Loucy (cell line): Measurements from ENCODE around the gene VAV2.

Experiments used
- H2AFZ ChIP-seq: fragments of 200-600 bp; sonication (generic); 2 replicates; pipeline ENCODE4 v1.6.0; 2016; ENCODE audit warnings: antibody characterized with exemption, mild to moderate bottlenecking, low read length, moderate library complexity
- H3F3A ChIP-seq: fragments of 200-600 bp; 2 replicates; pipeline ENCODE4 v1.6.0; 2016; ENCODE audit warnings: antibody characterized with exemption, low read depth, mild to moderate bottlenecking
- H3K27me3 ChIP-seq: fragments of 200-600 bp; sonication (generic); 2 replicates; pipeline ENCODE4 v1.6.1; 2014; ENCODE audit warnings: low read length, mild to moderate bottlenecking; ENCODE audit not compliant: insufficient read depth, poor library complexity, severe bottlenecking
- H3K36me3 ChIP-seq: fragments of 200-600 bp; sonication (generic); 2 replicates; pipeline ENCODE4 v1.6.1; 2016; ENCODE audit warnings: low read length; ENCODE audit not compliant: insufficient read depth
- H3K4me1 ChIP-seq: fragments of 200-600 bp; sonication (generic); 2 replicates; pipeline ENCODE4 v1.5.1; 2014; ENCODE audit warnings: low read length, mild to moderate bottlenecking; ENCODE audit not compliant: insufficient read depth, poor library complexity, severe bottlenecking
- H3K4me2 ChIP-seq: fragments of 200-600 bp; sonication (generic); 2 replicates; pipeline ENCODE4 v1.6.0; 2014; ENCODE audit warnings: antibody characterized with exemption, low read length, low read depth, mild to moderate bottlenecking; ENCODE audit not compliant: poor library complexity, severe bottlenecking
- H3K4me3 ChIP-seq: fragments of 200-600 bp; sonication (generic); 2 replicates; pipeline ENCODE4 v1.5.1; 2014; ENCODE audit warnings: low read length, mild to moderate bottlenecking, mixed read lengths; ENCODE audit not compliant: poor library complexity, severe bottlenecking
- H3K79me2 ChIP-seq: fragments of 200-600 bp; sonication (generic); 2 replicates; pipeline ENCODE4 v1.6.1; 2014; ENCODE audit warnings: low read length; ENCODE audit not compliant: insufficient read depth
- H3K9ac ChIP-seq: fragments of 200-600 bp; sonication (generic); 2 replicates; pipeline ENCODE4 v1.6.0; 2014; ENCODE audit warnings: mild to moderate bottlenecking, low read depth, low read length, moderate library complexity; ENCODE audit not compliant: poor library complexity, severe bottlenecking
- H3K9me2 ChIP-seq: fragments of 200-600 bp; sonication (generic); replicated peaks from 2 replicates; pipeline ENCODE4 v1.6.1; 2016; ENCODE audit warnings: low read depth, low read length, mixed read lengths
- H3K9me3 ChIP-seq: fragments of 200-600 bp; sonication (generic); 2 replicates; pipeline ENCODE4 v1.6.1; 2014; ENCODE audit warnings: mild to moderate bottlenecking, antibody characterized with exemption, low read length, low read depth; ENCODE audit not compliant: insufficient read depth
- H4K20me1 ChIP-seq: fragments of 200-600 bp; sonication (generic); 2 replicates; pipeline ENCODE4 v1.6.0; 2014; ENCODE audit warnings: antibody characterized with exemption, low read length, mild to moderate bottlenecking; ENCODE audit not compliant: insufficient read depth, poor library complexity, severe bottlenecking
- CTCF ChIP-seq: fragments of 200-600 bp; sonication (generic); conservative IDR thresholded peaks from 2 replicates; pipeline ENCODE4 v1.5.1; 2014; ENCODE audit warnings: mild to moderate bottlenecking, antibody characterized with exemption, low read length
- EZH2phosphoT487 ChIP-seq: fragments of 200-600 bp; IDR thresholded peaks from 2 replicates; pipeline ENCODE4 v1.6.1; 2018; ENCODE audit warnings: antibody characterized with exemption, mild to moderate bottlenecking, moderate library complexity, borderline replicate concordance

VAV2 gene

GRCh38 chr9:133854048-133854447 lies 138.1 kb downstream of the VAV2 start:
- H4K20me1 ChIP-seq, result no peaks in the 10 kb centered on the region
- no peaks in the 10 kb centered on the region for H3K4me1 ChIP-seq
- no peak overlapping the region for H2AFZ ChIP-seq
- H3K36me3 ChIP-seq, result no peaks in the 10 kb centered on the region; the same call in 1 of the 2 replicates
- H3K9me3 ChIP-seq, result no peaks in the 10 kb centered on the region
- no peaks in the 10 kb centered on the region for H3F3A ChIP-seq
- no peak for TF ChIP-seq CTCF
- no peak for TF ChIP-seq EZH2phosphoT487
- H3K79me2 ChIP-seq, result no peaks in the 10 kb centered on the region
- H3K4me2 ChIP-seq, result no peak overlapping the region
- no peaks in the 10 kb centered on the region for H3K9me2 ChIP-seq
- H3K4me3 ChIP-seq, result no peak overlapping the region
- H3K27me3 ChIP-seq, result no peaks in the 10 kb centered on the region
- H3K9ac ChIP-seq, result no peak overlapping the region

- no peaks in the 10 kb centered on the region; the same call in 1 of the 2 replicates for H3K36me3 ChIP-seq
- no peaks in the 10 kb centered on the region for H3K9me3 ChIP-seq
- H3K79me2 ChIP-seq, result no peaks in the 10 kb centered on the region
- no peak overlapping the region for H3K4me3 ChIP-seq
- H3K4me2 ChIP-seq, result no peak overlapping the region
- TF ChIP-seq CTCF (no peak), EZH2phosphoT487 (no peak)
- H3F3A ChIP-seq, result no peaks in the 10 kb centered on the region
- no peaks in the 10 kb centered on the region for H4K20me1 ChIP-seq
- no peak overlapping the region for H2AFZ ChIP-seq
- no peak overlapping the region for H3K9ac ChIP-seq
- H3K27me3 ChIP-seq, result no peaks in the 10 kb centered on the region
- no peaks in the 10 kb centered on the region for H3K9me2 ChIP-seq
- H3K4me1 ChIP-seq, result no peaks in the 10 kb centered on the region
Measured at GRCh38 chr9:133853331-133853730, 138.8 kb downstream of the VAV2 start.

GRCh38 chr9:133852431-133852830 lies 139.7 kb downstream of the VAV2 start:
- no peaks in the 10 kb centered on the region for H4K20me1 ChIP-seq
- no peaks in the 10 kb centered on the region for H3K79me2 ChIP-seq
- no peaks in the 10 kb centered on the region for H3K27me3 ChIP-seq
- TF ChIP-seq EZH2phosphoT487 (no peak), CTCF (no peak)
- H2AFZ ChIP-seq, result no peak overlapping the region
- no peaks in the 10 kb centered on the region for H3K36me3 ChIP-seq
- no peaks in the 10 kb centered on the region for H3K4me1 ChIP-seq
- no peak overlapping the region for H3K4me3 ChIP-seq
- no peaks in the 10 kb centered on the region for H3F3A ChIP-seq
- no peaks in the 10 kb centered on the region for H3K9me3 ChIP-seq
- no peaks in the 10 kb centered on the region for H3K9me2 ChIP-seq
- no peak overlapping the region for H3K9ac ChIP-seq
- no peak overlapping the region for H3K4me2 ChIP-seq
